ENCODE data around the gene MMP25. TPM values are rescaled to one million over a fixed set of nuclear protein-coding genes. Genes with fewer than 3 reads are reported as not detected.

The MMP25 gene
- total and polyA plus RNA-seq, 2 experiments from 2014 or later: 6.3 TPM; not detected in 1

DNA sequence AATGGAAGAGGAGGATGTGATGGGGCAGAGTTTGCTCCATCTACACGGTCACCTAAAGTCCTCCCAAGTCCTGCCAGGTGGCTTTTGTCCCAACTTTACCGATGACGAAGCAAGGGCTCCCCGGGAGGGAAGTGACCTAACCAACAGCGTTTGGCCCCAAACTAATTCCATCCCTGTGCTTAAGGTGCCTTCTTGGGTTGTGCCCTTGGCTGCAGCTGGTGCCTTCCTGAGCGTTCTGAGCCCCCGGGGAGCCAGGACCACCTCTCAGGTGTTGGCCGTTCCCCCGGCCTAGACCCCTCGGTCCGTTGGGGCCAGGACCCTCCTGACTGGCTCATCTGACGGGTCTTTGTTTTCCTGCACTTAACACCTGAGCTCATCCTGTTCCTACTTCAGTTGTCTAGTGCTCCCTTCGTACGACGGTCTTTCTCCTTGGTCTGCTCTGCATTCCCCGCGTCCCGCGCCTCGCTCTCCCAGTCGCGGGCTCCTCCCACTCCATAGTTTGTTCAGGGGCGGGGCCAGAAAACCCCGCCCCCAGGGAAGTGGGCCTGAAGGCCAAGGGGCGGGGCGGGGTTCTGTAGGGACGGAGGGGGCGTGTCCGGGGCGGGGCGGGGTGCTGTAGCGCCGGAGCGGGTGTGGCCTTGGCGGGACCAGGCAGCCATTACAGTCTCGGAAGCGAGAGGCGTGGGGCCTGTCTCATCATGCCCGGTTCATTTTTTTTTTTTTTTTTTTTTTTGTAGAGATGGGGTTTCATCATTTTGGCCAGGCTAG, 53.6 kb downstream of the MMP25 start:
- no peak overlapping the region for H3K27ac ChIP-seq
- H3K4me1 ChIP-seq (ENCODE audit: insufficient read depth): peaks cover 4% of the 10 kb centered on the region
- no peaks in the 10 kb centered on the region for H3K36me3 ChIP-seq (replicated peaks; ENCODE audit: insufficient read depth, low read depth)
- peaks cover 10% of the 10 kb centered on the region for H3K27me3 ChIP-seq
- TF ChIP-seq EZH2 (IDR thresholded peaks at IDR 0.05; ENCODE audit: borderline replicate concordance) (no peak), EZH2phosphoT487 (IDR thresholded peaks at IDR 0.05; ENCODE audit: low read depth, severe bottlenecking, unreplicated experiment) (no peak)
- TF ChIP-seq, protein P1, sequence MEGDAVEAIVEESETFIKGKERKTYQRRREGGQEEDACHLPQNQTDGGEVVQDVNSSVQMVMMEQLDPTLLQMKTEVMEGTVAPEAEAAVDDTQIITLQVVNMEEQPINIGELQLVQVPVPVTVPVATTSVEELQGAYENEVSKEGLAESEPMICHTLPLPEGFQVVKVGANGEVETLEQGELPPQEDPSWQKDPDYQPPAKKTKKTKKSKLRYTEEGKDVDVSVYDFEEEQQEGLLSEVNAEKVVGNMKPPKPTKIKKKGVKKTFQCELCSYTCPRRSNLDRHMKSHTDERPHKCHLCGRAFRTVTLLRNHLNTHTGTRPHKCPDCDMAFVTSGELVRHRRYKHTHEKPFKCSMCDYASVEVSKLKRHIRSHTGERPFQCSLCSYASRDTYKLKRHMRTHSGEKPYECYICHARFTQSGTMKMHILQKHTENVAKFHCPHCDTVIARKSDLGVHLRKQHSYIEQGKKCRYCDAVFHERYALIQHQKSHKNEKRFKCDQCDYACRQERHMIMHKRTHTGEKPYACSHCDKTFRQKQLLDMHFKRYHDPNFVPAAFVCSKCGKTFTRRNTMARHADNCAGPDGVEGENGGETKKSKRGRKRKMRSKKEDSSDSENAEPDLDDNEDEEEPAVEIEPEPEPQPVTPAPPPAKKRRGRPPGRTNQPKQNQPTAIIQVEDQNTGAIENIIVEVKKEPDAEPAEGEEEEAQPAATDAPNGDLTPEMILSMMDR (IDR thresholded peaks at IDR 0.05; ENCODE audit: poor library complexity): no peak
- H3K4me3 ChIP-seq: no peak overlapping the region
- DNase-seq (ENCODE audit: low spot score): peak; percentile 98
- H2AFZ ChIP-seq: peak overlapping the region; percentile 40
- WGBS (ENCODE audit: low lambda C conversion rate, missing lambda C conversion rate): 5% methylated on average over 25 of the region's 39 CpGs
- H3K79me2 ChIP-seq: no peaks in the 10 kb centered on the region
- peak overlapping the region; percentile 79 for H3K4me2 ChIP-seq
- H3K9me2 ChIP-seq (replicated peaks; ENCODE audit: insufficient read depth): no peaks in the 10 kb centered on the region
- no peaks in the 10 kb centered on the region for H4K20me1 ChIP-seq (ENCODE audit: insufficient read depth, poor library complexity, severe bottlenecking)
- no peaks in the 10 kb centered on the region for H3K9me3 ChIP-seq (ENCODE audit: low read depth)

DNA sequence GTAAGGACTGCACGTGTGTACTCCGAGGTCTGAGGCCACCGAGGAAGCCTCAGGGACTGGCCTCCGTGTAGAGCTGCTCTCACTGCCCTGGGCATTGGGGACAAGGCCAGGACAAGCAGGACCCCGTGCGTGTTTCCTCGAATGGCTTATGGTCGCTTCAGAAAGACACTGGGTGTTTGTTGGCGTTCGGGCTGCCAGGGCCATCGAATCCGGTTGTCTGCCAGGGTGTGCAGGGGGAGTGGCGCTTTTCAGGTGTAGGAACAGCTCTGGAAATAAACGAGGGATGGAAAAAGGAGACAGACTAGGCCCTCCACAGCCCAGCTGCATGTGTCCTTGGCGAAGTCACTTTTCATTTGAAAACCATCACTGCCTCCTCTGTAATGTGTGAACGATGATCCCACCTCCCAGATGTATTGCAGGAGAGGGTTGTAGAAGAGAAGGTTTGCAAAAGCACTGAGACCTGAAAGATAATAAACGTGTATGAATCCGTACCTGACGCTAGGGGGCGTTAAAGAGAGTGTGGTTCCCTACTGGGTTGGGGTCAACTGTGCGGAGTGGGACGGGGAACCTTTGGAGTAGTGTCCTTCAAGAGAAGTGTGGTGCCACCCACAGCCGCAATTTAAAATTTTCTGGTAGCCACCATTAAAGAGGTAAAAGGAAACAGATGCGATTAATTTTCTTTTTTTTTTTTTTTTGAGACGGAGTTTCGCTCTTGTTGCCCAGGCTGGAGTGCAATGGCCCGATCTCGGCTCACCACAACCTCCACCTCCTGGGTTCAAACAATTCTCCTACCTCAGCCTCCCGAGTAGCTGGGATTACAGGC, 54.9 kb downstream of the MMP25 start:
- Histone ChIP-seq H3K4me2 (no peak overlapping the region), H3K4me3 (no peak overlapping the region), H3K79me2 (no peaks in the 10 kb centered on the region), H3K36me3 (replicated peaks; ENCODE audit: insufficient read depth, low read depth) (no peaks in the 10 kb centered on the region), H3K27me3 (peaks cover 10% of the 10 kb centered on the region), H4K20me1 (ENCODE audit: insufficient read depth, poor library complexity, severe bottlenecking) (no peaks in the 10 kb centered on the region), H2AFZ (no peak overlapping the region), H3K27ac (no peak overlapping the region), H3K4me1 (ENCODE audit: insufficient read depth) (peaks cover 4% of the 10 kb centered on the region), H3K9me3 (ENCODE audit: low read depth) (no peaks in the 10 kb centered on the region), H3K9me2 (replicated peaks; ENCODE audit: insufficient read depth) (no peaks in the 10 kb centered on the region)
- 61% methylated on average over 29 of the region's 29 CpGs for WGBS (ENCODE audit: low lambda C conversion rate, missing lambda C conversion rate)
- peak; percentile 68 for DNase-seq (ENCODE audit: low spot score)
- no peak for TF ChIP-seq EZH2phosphoT487 (IDR thresholded peaks at IDR 0.05; ENCODE audit: low read depth, severe bottlenecking, unreplicated experiment)
- TF ChIP-seq, protein P1 (IDR thresholded peaks at IDR 0.05; ENCODE audit: poor library complexity): peak; percentile 53

GRCh38 chr16:3101841-3102470, 55.6 kb downstream of the MMP25 start:
- DNase-seq (ENCODE audit: low spot score): no peak
- Histone ChIP-seq H3K9me2 (replicated peaks; ENCODE audit: insufficient read depth) (no peaks in the 10 kb centered on the region), H2AFZ (no peak overlapping the region), H3K27ac (no peak overlapping the region), H3K27me3 (peaks cover 10% of the 10 kb centered on the region), H3K36me3 (replicated peaks; ENCODE audit: insufficient read depth, low read depth) (no peaks in the 10 kb centered on the region), H3K4me1 (ENCODE audit: insufficient read depth) (peaks cover 4% of the 10 kb centered on the region), H4K20me1 (ENCODE audit: insufficient read depth, poor library complexity, severe bottlenecking) (no peaks in the 10 kb centered on the region), H3K79me2 (no peaks in the 10 kb centered on the region), H3K9me3 (ENCODE audit: low read depth) (no peaks in the 10 kb centered on the region), H3K4me2 (no peak overlapping the region), H3K4me3 (no peak overlapping the region)
- 39% methylated on average over 27 of the region's 27 CpGs for whole genome bisulfite sequencing (ENCODE audit: low lambda C conversion rate, missing lambda C conversion rate)
- TF ChIP-seq EZH2phosphoT487 (IDR thresholded peaks at IDR 0.05; ENCODE audit: low read depth, severe bottlenecking, unreplicated experiment): no peak
- no peak for TF ChIP-seq EZH2 (IDR thresholded peaks at IDR 0.05; ENCODE audit: borderline replicate concordance)
- TF ChIP-seq, protein P1 (IDR thresholded peaks at IDR 0.05; ENCODE audit: poor library complexity): no peak

All from hepatocyte (in vitro differentiated cells).